B cell (primary cell): ENCODE results near the gene BRINP3. TPM values are rescaled to one million over a fixed set of nuclear protein-coding genes. Genes with fewer than 3 reads are reported as not detected.

Source experiments
- ATAC-seq: fragments of 200-7000 bp; cut with Tn5 transposase; one replicate; pipeline ENCODE4 v1.10.0; 2021; ENCODE audit warnings: low read depth, mild to moderate bottlenecking, moderate number of reproducible peaks, moderate library complexity
- CTCF ChIA-PET: fragments of 350-600 bp; sonication (Branson Sonifier 250); formaldehyde crosslinking; loops from one replicate; lab custom pipeline; 2021; ENCODE audit warnings: antibody characterized with exemption, inconsistent platforms; lab: Charles Lee
- POLR2A ChIA-PET: fragments of 350-600 bp; sonication (Branson Sonifier 250); formaldehyde crosslinking; loops from one replicate; lab custom pipeline; 2021; ENCODE audit warnings: antibody characterized with exemption; lab: Charles Lee
- DNase-seq: peaks from one replicate; pipeline ENCODE4 v3.0.0; 2013
- H2AFZ ChIP-seq: 2 replicates; pipeline ENCODE4 v1.6.1; 2012; ENCODE audit warnings: mild to moderate bottlenecking, low read depth, low read length; ENCODE audit not compliant: insufficient read depth, poor library complexity, severe bottlenecking
- H3K27ac ChIP-seq, 2 donors: 1 replicate in 1 of 2; 2 replicates in 1 of 2; pipeline ENCODE4 v1.5.1; 2012 to 2013; ENCODE audit warnings: low read length in 2 of 2, mild to moderate bottlenecking in 2 of 2, moderate library complexity in 1 of 2
- H3K27me3 ChIP-seq, 4 experiments: fragments of 200-600 bp in 1 of 4; sonication (generic) in 1 of 4; replicated peaks in 1 of 4; 1 replicate in 2 of 4; 2 replicates in 2 of 4; pipeline versions ENCODE4 v1.6.1 to v1.7.0; 2013 to 2016; ENCODE audit warnings: low read length in 3 of 4, mild to moderate bottlenecking in 2 of 4, mixed read lengths in 1 of 4, moderate library complexity in 1 of 4; ENCODE audit not compliant: insufficient read depth in 4 of 4, control insufficient read depth in 3 of 4; ENCODE audit errors: control extremely low read depth in 1 of 4
- H3K36me3 ChIP-seq, 2 experiments: replicated peaks in 1 of 2; 1 replicate in 1 of 2; 2 replicates in 1 of 2; pipeline versions ENCODE4 v1.6.1 to v1.7.1; 2013; ENCODE audit warnings: low read length in 1 of 2; ENCODE audit not compliant: insufficient read depth in 2 of 2, control insufficient read depth in 1 of 2; ENCODE audit errors: control extremely low read depth in 1 of 2, extremely low read depth in 1 of 2
- H3K4me1 ChIP-seq, 2 donors: fragments of 200-600 bp in 1 of 2; sonication (generic) in 1 of 2; 1 replicate in 1 of 2; 2 replicates in 1 of 2; pipeline versions ENCODE4 v1.5.1 to v1.6.1; 2013 to 2017; ENCODE audit warnings: low read length in 2 of 2; ENCODE audit not compliant: control insufficient read depth in 2 of 2, insufficient read depth in 2 of 2
- H3K4me2 ChIP-seq: replicated peaks from 2 replicates; pipeline ENCODE3; 2012; ENCODE audit warnings: mild to moderate bottlenecking, low read depth, low read length; ENCODE audit not compliant: poor library complexity, severe bottlenecking
- H3K4me3 ChIP-seq, 5 experiments: fragments of 200-600 bp in 1 of 5; sonication (generic) in 1 of 5; 1 replicate in 3 of 5; 2 replicates in 2 of 5; pipeline versions ENCODE4 v1.5.1 to v1.7.0; 2011 to 2016; ENCODE audit warnings: low read length in 4 of 5, mild to moderate bottlenecking in 4 of 5, low read depth in 2 of 5, control low read depth in 1 of 5, moderate library complexity in 1 of 5; ENCODE audit not compliant: insufficient read depth in 1 of 5; ENCODE audit errors: control extremely low read depth in 1 of 5, extremely low read depth in 1 of 5
- H3K79me2 ChIP-seq: fragments of 200-600 bp; sonication (generic); one replicate; pipeline ENCODE4 v1.6.0; 2016; ENCODE audit warnings: low read length; ENCODE audit not compliant: control insufficient read depth, insufficient read depth
- H3K9ac ChIP-seq: fragments of 200-600 bp; sonication (generic); 2 replicates; pipeline ENCODE4 v1.6.1; 2017; ENCODE audit warnings: mild to moderate bottlenecking, low read length, moderate library complexity
- H3K9me3 ChIP-seq, 3 donors: one replicate each; pipeline versions ENCODE4 v1.6.1 to v1.7.1; 2013; ENCODE audit warnings: low read length in 2 of 3; ENCODE audit not compliant: control insufficient read depth in 2 of 3, insufficient read depth in 1 of 3; ENCODE audit errors: control extremely low read depth in 1 of 3
- H4K20me1 ChIP-seq: 2 replicates; pipeline ENCODE4 v1.6.0; 2012; ENCODE audit warnings: mild to moderate bottlenecking, low read length; ENCODE audit not compliant: insufficient read depth, control insufficient read depth, poor library complexity, severe bottlenecking
- H3K27ac Mint-ChIP-seq: one replicate; pipeline ENCODE4 v1.8.0; 2021; ENCODE audit warnings: mixed read lengths
- H3K27me3 Mint-ChIP-seq: one replicate; pipeline ENCODE4 v1.8.0; 2021; ENCODE audit warnings: mixed read lengths
- H3K4me1 Mint-ChIP-seq: one replicate; pipeline ENCODE4 v1.8.0; 2021; ENCODE audit warnings: mixed read lengths
- H3K4me3 Mint-ChIP-seq: one replicate; pipeline ENCODE4 v1.8.0; 2021; ENCODE audit warnings: mixed read lengths
- H3K9me3 Mint-ChIP-seq: one replicate; pipeline ENCODE4 v1.8.0; 2022; ENCODE audit warnings: mixed read lengths; ENCODE audit not compliant: insufficient read depth
- EZH2 ChIP-seq: IDR thresholded peaks from 2 replicates; pipeline ENCODE4 v1.6.1; 2012; ENCODE audit warnings: borderline replicate concordance, low read depth, mild to moderate bottlenecking, moderate library complexity, low read length; ENCODE audit not compliant: insufficient read depth, poor library complexity, severe bottlenecking
- WGBS: methylation state at CpG from one replicate; pipeline ENCODE4 v1.1.5; 2013; ENCODE audit warnings: missing lambda C conversion rate; ENCODE audit not compliant: insufficient coverage; 5-methylcytosine and 5-hydroxymethylcytosine counted together
- intact Hi-C: fragments of 100-400 bp; cut with micrococcal nuclease; formaldehyde crosslinking; loops from one replicate; pipeline ENCODE4 v1.10.0; 2022
- polyA plus RNA-seq: library from polyadenylated mRNA; depleted of rRNA; stranded (reverse); fragments of >200 nt; gene quantifications from 2 replicates; pipeline ENCODE4 v1.2.3, GENCODE V29; 2012
- total RNA-seq, 2 donors: library from RNA; stranded (reverse); fragments of 120-200 nt in 1 of 2; gene quantifications; 1 replicate in 1 of 2; 2 replicates in 1 of 2; pipeline versions ENCODE4 v1.2.3 to v1.2.4, GENCODE V29; 2013 to 2022
- TF ChIP-seq, protein P1 (sequence below): fragments of 200-600 bp; IDR thresholded peaks from one replicate; pipeline ENCODE4 v1.8.0; 2022; ENCODE audit warnings: antibody characterized with exemption, mild to moderate bottlenecking

The BRINP3 gene
- total and polyA plus RNA-seq, 2 donors (not counting 1 experiment from before 2014, with no cell fraction given) = not detected

DNA sequence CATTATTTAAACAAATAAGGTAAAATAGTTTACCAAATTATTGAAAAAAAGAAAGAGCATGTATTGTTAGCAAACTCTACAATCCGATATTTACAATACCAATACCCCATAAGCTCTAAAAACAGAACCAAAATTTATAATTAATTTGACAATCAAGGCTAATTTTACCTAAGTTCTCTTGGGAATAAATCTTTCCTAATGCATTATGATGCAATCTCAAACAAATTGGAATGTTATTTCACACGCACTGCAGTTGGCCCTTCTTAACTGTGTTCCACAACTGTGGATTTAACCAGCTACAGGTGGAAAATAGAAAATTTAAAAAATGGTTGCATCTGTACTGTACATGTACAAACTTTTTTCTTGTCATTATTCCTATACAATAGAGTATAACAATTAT, 300.1 kb downstream of the BRINP3 start:
- Mint-ChIP-seq H3K9me3 (peaks cover 5% of the 10 kb centered on the region), H3K27me3 (no peaks in the 10 kb centered on the region), H3K4me3 (no peak overlapping the region), H3K4me1 (no peaks in the 10 kb centered on the region), H3K27ac (no peak overlapping the region)
- H4K20me1 ChIP-seq = no peaks in the 10 kb centered on the region
- ATAC-seq (no peak), DNase-seq (no peak)
- H3K4me3 ChIP-seq = no peak overlapping the region
- H3K9me3 ChIP-seq = no peaks in the 10 kb centered on the region
- H3K4me1 ChIP-seq = no peaks in the 10 kb centered on the region
- no CpG with 5 or more reads among the region's 2 CpGs for WGBS
- H2AFZ ChIP-seq = no peak overlapping the region
- no peaks in the 10 kb centered on the region for H3K36me3 ChIP-seq
- no peaks in the 10 kb centered on the region for H3K27me3 ChIP-seq
- no peak overlapping the region for H3K27ac ChIP-seq
- TF ChIP-seq, protein P1, sequence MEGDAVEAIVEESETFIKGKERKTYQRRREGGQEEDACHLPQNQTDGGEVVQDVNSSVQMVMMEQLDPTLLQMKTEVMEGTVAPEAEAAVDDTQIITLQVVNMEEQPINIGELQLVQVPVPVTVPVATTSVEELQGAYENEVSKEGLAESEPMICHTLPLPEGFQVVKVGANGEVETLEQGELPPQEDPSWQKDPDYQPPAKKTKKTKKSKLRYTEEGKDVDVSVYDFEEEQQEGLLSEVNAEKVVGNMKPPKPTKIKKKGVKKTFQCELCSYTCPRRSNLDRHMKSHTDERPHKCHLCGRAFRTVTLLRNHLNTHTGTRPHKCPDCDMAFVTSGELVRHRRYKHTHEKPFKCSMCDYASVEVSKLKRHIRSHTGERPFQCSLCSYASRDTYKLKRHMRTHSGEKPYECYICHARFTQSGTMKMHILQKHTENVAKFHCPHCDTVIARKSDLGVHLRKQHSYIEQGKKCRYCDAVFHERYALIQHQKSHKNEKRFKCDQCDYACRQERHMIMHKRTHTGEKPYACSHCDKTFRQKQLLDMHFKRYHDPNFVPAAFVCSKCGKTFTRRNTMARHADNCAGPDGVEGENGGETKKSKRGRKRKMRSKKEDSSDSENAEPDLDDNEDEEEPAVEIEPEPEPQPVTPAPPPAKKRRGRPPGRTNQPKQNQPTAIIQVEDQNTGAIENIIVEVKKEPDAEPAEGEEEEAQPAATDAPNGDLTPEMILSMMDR = no peak
- TF ChIP-seq EZH2 = no peak
- intact Hi-C loops = no loop called here
- H3K9ac ChIP-seq = no peak overlapping the region
- no peak overlapping the region for H3K4me2 ChIP-seq
- ChIA-PET POLR2A (no interaction called here), CTCF (no interaction called here)
- H3K79me2 ChIP-seq = no peaks in the 10 kb centered on the region

DNA sequence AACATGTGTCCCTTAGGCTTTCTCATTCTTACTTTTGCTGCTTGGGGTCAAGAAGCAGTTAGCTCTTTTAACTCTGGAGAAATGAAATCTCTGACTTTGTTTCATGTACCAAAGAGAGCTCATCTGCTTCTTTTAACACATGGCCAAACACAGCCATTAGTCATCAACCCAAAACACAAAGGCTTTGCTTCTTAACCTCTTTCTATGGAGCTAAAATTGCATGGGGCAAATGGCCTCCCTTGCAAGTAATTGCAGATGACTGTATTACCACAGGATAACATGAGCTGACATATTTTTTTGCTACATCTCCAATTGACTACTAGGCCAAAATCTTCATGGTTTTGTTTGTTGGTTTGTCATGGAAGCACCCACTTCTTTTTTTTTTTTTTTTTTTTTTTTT, 300.9 kb downstream of the BRINP3 start:
- Histone ChIP-seq H3K4me2 (no peak overlapping the region), H3K79me2 (no peaks in the 10 kb centered on the region), H3K4me3 (no peak overlapping the region), H3K27me3 (no peaks in the 10 kb centered on the region), H3K4me1 (no peaks in the 10 kb centered on the region), H3K9me3 (no peaks in the 10 kb centered on the region), H4K20me1 (no peaks in the 10 kb centered on the region), H2AFZ (no peak overlapping the region), H3K9ac (no peak overlapping the region), H3K27ac (no peak overlapping the region), H3K36me3 (no peaks in the 10 kb centered on the region)
- Mint-ChIP-seq H3K4me3 (no peak overlapping the region), H3K27me3 (no peaks in the 10 kb centered on the region), H3K9me3 (peaks cover 5% of the 10 kb centered on the region), H3K27ac (no peak overlapping the region), H3K4me1 (no peaks in the 10 kb centered on the region)
- intact Hi-C loops = no loop called here
- POLR2A ChIA-PET = interaction anchor here (0.7 kb wide), 1 partner anchor 19 kb away, joined by 10 read pairs; no protein-coding TSS in a partner anchor
- DNase-seq (no peak), ATAC-seq (no peak)
- TF ChIP-seq, protein P1 = no peak
- TF ChIP-seq EZH2 = no peak
- CTCF ChIA-PET = no interaction called here
